COLO668 (cell line): Measurements from ENCODE around the gene KIF1C.
A peak's percentile ranks its signal among the peaks of the same experiment; 100 is the strongest.

Source experiments
- DNase-seq: peaks from one replicate; lab custom pipeline; 2025; ENCODE audit not compliant: unreplicated experiment; lab: John Stamatoyannopoulos, UW

Gene KIF1C

DNA sequence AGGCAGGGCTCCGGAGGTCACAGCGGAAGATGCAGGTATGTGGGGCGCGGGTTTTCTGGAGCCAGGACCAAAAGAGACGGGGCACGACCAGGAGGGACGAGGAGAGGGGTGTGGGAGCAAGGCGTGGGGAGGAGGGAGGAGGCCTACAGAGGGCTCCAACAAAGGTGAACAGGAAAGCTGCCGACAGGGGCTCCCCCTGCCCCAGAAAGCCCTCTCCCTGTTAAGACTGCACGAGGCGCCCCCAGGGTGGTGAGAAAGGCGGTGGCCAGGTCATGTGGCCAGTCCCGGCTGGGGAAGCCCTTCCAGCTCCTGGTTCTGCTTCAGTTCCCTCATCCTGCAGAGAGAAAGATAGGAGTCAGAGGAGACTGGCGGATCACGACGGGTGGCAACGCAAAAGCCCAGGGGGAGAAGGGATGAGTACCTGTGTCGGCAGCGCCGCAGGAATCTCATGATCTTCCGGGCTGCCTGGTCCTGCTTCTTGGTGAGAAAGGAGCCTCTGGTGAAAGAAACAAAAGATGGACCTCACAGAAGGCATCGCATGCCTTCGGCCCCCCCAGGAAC, 29.2 kb upstream of the KIF1C start:
- peak; percentile 11 for DNase-seq

DNA sequence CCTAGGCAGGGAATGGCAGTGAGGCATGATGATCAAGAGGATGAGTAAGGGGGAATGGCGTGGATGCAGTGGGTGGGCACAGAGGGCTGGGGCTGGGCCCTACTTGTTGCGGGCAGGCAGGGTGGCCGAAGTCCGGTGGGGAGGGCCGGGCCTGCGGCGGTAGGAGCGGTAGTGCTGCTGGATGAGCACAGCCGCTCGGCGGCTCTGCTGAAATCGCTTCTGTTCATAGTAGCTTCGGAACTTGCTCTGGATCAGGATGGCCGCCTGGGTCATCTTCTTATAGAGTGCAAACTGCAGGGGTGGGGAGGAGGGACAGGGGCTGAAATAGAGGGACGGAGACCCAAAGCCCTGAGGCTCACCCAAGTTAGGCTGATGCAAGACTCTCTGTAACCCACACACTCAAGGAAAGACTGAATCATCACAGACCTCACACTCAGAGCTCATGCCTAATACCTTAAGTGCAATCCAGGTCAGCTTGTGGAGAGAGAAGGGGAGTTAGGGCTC, 28.7 kb upstream of the KIF1C start:
- DNase-seq: no peak

GRCh38 chr17:4969551-4970173, 28.1 kb upstream of the KIF1C start:
- DNase-seq: no peak

GRCh38 chr17:4970273-4970672, 27.5 kb upstream of the KIF1C start:
- DNase-seq: no peak

- DNase-seq: no peak
Observed at GRCh38 chr17:4971826-4972225, 25.9 kb upstream of the KIF1C start.

DNA sequence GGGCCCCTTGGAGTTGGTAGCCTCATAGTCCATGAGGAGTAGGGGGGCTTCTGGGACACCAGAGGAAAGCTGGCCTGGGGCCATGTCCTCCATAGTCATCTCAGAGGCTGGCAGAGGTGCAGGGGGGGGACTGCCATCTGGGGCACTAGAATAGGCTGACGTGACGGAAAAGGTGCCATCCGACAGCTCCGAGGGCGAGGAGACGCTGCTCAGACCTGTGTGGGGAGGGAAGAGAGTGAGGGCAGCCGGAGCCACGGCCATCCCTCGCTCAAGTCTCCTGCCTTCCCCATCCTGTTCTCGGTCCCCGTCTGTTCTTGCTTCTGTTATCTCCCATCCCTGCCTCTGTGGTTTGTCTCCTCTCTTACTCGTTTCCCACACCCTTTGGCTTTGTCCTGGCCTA, 25.4 kb upstream of the KIF1C start:
- DNase-seq: no peak

DNA sequence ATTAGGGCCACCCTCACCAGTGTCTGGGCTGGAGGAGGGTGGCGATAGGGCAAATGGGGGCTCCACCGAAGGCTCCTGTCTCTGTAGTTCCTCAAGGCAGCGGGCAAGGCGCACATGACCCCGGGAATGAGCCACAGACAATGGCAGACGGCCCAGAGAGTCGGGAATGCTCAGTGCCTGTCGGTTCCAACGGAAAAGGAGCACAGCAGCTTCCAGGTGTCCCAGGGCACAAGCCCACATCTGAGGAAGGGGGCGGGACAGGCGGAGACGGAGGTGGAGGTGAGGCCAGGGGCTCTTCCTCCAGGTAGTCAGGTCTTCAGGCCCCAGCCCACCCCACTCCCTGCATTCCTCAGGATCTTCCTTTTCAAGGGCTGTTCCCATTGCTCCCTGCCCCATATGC, 25.0 kb upstream of the KIF1C start:
- DNase-seq: no peak

DNA sequence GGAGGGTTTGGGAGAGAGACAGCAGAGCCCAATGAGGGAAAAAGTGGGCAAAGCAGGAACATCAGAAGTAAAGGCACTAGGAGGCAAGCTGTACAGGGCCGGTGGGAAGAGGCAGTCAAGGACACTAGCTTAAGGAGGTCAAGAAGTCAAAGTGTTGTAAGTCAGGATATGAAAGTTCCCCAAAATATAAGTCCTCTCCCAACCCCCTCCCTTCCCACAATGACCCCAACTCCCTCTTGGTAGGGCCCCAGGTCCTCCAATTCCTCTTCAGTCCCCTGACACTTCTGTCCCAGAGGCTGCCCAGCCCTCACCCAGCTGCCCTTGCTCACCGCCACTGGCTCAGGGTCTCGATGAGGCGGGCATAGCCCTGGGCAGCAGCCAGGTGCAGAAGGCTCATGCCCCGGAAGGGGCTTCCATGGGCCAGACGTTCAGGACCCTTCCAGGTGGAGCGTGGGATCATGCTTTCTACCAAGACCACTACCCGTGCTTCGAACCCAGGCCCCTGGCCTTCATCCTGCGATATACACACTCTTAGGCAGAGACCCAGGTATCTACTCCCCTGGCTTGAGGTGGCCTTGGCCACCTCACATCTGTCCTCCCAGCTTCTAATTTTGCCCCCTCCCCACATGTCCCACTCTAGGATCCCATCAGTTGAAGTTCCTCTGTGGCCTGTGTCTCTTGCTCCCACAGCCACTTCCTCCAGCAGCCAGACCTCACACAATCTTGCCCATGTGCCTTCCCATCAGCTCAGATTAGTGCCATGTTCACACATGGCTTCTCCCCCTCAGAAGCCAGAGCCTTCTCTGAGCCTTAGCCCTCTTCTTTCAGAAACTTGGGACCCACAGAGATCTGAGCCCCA, 24.3 kb upstream of the KIF1C start:
- no peak for DNase-seq

DNA sequence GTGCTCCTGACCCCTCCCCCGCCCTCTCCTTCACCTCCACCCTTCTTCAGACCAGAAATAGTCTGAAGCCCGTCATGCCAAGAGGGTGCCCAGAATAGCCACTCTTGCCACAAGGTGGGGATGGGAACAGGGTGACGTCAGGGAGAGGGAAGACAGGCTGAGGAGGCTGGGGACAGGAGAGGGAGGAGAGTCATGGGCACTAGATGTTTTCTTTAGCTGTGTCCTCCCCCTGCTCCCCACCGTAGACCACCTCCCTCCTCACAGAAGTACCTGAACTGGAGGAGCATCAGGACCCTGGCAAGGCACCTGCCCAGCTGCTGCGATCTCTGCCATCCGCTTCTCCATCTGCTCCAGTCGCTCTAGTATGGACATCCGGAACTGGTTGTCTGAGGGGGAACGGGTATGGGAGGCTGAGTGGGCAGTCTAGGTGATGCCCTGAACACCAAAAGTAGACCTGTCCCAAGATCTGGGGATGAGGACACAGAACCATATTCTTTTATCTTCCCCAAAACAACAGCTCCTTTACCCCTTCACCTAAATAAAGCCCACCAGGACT, 23.6 kb upstream of the KIF1C start:
- no peak for DNase-seq

DNA sequence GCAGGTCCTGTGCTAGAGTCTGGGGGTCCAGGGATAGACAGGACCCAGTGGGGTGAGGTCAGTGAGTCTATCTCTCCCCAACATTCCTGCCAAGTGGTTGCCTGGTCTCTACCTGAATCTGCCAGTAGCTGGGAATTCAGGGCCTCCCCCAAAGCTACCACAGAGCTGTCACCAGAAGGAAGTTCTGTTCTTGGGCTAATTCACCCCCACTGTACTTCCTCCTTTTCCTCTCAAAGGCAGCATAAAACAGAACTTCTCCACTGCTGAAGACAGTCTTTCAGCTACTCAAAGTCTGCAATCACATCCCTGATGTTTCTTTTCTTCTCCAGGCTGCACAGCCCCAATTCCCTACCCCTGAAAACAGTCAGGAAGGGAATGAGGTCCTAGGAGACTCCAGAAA, 19.0 kb upstream of the KIF1C start:
- DNase-seq: no peak

DNA sequence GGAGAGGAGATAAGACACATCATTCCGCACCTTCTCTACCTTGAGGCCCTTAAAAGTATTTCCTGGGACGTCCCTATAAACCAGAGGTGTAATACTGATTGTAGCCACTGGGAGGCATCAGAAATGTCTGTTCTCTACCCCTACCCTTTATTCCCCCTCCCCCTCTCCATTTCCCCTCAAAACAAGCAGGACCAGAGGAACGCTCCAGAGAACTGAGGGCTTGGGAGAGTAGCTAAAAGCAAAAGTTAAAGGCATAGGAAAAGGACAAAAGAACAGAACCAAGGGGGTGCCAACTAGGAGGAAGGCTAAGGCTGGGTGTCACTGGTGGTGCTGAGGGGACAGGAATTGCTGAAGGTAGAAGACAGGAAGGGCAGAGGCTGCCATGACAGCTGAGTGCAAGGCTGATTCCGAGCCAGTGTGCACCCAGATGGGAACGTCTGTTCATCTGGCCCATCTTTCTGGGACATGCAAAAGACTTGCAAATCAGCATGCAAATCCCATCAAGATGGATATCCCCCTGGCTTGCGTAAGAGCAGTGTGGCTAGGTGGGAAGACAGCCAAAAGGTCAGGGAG, 17.0 kb upstream of the KIF1C start:
- peak; percentile 2 for DNase-seq

DNA sequence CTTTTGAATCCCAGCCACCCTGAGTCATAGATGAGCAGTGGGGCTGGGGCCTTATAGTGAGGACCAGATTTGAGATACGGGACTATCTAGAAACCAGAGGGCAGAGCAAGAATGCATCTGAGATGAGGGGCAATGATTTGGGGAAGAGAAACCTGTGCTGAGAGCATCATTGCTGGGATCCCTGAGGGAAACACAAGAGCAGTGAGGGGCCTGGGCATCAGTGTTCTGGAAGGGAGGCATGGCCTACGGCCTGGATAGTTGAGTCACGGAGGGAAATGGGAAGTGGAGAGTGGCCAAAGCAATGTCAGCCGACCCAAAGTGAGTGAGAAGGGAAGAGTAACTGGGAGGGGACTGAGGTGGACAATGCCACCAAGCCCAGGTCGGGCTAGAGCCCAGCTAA, 15.4 kb upstream of the KIF1C start:
- no peak for DNase-seq

- peak; percentile 13 for DNase-seq
Observed at GRCh38 chr17:4986403-4986802, 11.3 kb upstream of the KIF1C start.

DNA sequence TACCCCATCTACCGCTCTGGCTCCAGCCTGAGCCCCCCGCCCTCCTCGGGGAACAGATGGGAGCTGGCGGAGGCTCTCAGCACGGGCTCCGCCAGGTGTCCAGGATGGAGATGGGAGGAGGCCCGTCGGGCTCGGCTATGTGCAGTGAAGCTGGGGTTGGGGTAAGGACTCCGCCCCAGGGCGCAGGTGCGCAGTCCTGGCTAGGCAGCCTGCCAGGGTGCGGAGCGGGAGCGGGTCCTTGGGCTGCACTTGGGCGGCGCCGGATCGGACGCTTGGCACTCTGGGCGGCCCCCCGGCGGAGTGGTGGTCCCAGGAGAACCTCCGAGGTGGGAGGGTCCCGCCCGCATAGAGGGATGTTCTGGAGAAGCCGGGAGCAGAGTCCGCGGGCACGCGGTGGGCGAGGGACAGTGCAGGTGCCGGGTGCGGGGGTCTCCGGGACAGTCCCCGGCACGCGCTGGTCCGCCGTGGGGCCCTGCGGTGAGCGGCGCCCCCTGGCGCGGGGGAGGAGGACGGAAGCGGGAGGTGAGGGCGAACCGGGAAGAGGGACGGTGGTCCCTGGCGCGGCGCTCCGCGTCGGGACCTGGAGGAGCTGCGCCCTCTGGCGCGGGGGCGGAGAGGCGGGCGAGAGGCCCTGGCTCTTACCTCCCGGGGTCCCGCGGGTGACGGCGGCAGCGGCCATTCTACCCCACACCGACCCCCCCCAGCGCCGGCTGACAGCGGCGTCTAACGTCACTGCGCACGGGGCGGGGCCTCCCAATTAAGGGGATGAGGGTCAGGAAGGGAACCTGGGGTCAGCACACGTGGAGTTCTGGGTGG, 10.6 kb upstream of the KIF1C start, which contains the start of gene CAMTA2:
Gene CAMTA2 (minus strand): TSS at position 725 of the 816 bp plus-strand sequence. CDS start 1,453 bp downstream, outside the sequence.
- DNase-seq: peak; percentile 87

DNA sequence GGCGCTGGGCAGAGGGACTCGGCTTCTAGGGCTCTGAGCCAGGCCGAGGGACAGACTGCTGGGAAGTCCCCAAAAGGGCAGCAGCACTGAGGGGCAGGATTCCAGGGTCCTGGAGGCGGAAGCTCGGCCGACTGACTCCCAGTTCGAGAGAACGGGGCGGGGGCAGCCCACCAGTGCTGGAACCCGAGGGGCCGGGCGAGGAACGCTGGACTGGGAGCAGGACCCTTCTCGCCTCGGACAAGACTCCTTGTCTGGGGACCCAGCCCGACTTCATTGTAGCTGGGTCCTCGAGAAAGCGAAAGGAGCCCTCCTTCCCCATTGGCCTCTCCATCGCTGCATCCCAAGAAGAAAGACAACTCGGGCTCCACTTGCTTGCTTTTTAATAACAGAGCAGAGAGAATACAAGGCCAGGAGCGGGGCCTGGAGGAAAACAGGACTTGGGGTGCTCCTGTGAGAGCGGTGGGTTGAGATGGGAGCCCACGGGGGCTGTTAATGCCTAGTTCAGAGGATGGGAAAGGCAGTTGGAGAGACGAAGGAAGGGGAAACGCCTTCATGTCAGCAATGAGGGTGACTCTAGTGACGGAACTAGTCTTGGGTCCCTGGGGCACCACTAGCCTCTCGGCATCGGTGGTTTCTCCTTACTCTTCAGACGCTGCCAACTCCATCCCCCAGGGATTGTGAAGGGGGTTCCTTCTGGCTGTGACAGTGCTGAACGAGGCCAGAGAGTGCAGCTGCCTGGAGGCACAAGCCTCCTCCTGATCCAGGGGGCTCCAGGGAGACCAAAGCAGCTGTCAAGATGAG, 9.8 kb upstream of the KIF1C start:
- DNase-seq: no peak

GRCh38 chr17:4994081-4994595, 3.6 kb upstream of the KIF1C start:
- DNase-seq: no peak

DNA sequence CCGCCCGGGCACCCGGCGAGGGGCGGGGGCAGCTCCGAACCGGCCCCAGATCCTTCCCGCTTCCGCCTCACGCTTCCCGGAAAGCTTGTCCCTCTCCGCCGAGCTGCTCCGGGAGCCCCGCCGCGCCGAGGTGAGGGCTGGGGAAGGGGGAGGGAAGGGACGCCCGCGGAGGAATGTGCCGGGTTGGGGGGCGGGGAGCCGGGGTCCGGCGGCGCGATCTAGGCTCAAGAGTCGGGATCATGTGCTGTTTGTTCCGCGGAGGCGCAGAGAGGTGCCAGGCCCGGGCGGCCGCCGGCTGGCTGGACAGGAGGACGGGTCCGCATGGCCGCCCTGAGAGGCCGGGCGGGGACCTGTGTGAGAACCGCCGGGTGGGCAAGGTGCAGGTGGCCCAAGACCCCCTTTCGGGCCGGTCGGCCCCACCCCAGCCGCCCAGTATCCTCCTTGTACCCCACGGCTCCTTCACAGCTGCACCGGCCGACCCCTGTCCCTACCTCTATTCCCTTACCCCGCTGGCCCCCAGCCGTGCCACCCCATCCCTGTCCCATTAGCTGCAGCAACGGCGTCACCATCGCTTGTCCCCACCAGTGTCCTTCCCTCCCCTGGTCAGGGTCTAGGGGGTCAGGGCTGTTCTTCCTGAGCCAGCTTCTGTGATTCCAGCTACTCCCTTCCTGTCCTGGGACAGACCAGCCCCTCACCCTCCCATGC, 429 bp downstream of the KIF1C start:
- DNase-seq: no peak

DNA sequence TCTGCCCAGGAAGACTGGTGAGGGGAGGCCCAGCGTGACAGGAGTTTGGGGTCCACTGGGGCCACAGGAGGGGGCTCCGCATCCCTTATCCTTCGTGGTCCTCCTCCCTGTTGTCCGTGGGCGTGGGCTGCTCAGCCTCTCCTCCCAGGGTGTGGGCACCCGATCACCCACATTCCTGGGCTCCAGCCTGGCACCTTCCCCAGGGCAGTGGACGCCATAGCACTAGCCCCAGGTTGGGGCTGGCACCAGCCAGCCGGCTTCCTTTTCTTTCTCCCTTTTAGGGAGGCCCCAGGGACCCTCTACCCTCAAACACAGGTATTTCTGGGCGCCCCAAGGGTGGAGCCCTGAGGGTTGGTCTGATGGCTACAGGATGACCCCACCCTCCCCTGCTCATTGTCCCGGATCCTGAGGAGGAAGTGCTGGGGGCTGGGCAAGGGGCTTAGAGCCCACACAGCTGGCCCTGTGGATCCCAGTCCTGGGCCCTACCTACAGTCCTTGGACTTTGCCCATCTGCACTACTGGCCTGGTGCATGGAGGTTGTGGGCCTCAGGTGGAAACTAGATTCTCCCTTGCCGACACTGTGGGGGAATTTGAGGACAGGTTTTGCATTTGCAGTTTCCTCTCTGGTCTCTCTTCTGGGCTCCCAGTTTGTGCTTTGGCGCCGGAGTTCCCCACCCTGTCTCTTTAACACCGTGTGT, 1.1 kb downstream of the KIF1C start:
- peak; percentile 6 for DNase-seq
